HG03571 (cell line): ENCODE data around the gene MIA.
A peak's percentile ranks its signal among the peaks of the same experiment; 100 is the strongest.
"Not testable (repeated sequence)": the region's sequence is repeated elsewhere in the genome, so short reads cannot be mapped to it uniquely, and the experiment has no call there.

Experiments used
- ATAC-seq: cut with Tn5 transposase; IDR thresholded peaks from one replicate; pipeline ENCODE4 v1.9.1; 2021; ENCODE audit not compliant: unreplicated experiment

MIA gene

GRCh38 chr19:40750058-40750873, 25.1 kb upstream of the MIA start, which contains the start of gene ACTMAP:
ACTMAP (minus strand) TSS chr19:40750477; CDS start chr19:40749803, 674 bp downstream.
- peak; percentile 79 for ATAC-seq

GRCh38 chr19:40750874-40751537, 24.3 kb upstream of the MIA start, which contains the start of gene SNRPA:
SNRPA (plus strand) TSS chr19:40751203; CDS start chr19:40751409, 206 bp downstream.
- peak; percentile 51 for ATAC-seq

GRCh38 chr19:40752257-40752781, 23.0 kb upstream of the MIA start:
- no peak for ATAC-seq

GRCh38 chr19:40754611-40755247, 20.6 kb upstream of the MIA start:
- ATAC-seq = no peak

GRCh38 chr19:40755248-40755624, 20.1 kb upstream of the MIA start:
- ATAC-seq = no peak

- ATAC-seq = no peak
Observed at GRCh38 chr19:40755791-40756190, 19.5 kb upstream of the MIA start.

GRCh38 chr19:40756502-40757110, 18.7 kb upstream of the MIA start:
- no peak for ATAC-seq

GRCh38 chr19:40758491-40758890, 16.8 kb upstream of the MIA start:
- no peak for ATAC-seq

- ATAC-seq = no peak
Observed at GRCh38 chr19:40759352-40759751, 16.0 kb upstream of the MIA start.

GRCh38 chr19:40762754-40763470, 12.4 kb upstream of the MIA start:
- no peak for ATAC-seq

GRCh38 chr19:40763526-40763925, 11.8 kb upstream of the MIA start:
- ATAC-seq = no peak

GRCh38 chr19:40763963-40764362, 11.4 kb upstream of the MIA start:
- ATAC-seq = no peak

- not testable (repeated sequence) for ATAC-seq
Observed at GRCh38 chr19:40766385-40766784, 8.9 kb upstream of the MIA start.

- ATAC-seq = no peak
Observed at GRCh38 chr19:40768869-40769268, 6.5 kb upstream of the MIA start.

- ATAC-seq = not testable (repeated sequence)
Observed at GRCh38 chr19:40771101-40771862, 4.0 kb upstream of the MIA start.

GRCh38 chr19:40775632-40776022, 306 bp downstream of the MIA start:
- ATAC-seq = no peak

GRCh38 chr19:40776364-40776763, 1.0 kb downstream of the MIA start:
- no peak for ATAC-seq

- peak; percentile 55 for ATAC-seq
Observed at GRCh38 chr19:40776932-40777644, 1.8 kb downstream of the MIA start.

GRCh38 chr19:40777645-40777936, 2.3 kb downstream of the MIA start:
- ATAC-seq = no peak
